Pulmonary artery endothelial cell (primary cell): ENCODE data around the gene RPS14. TPM values are rescaled to one million over a fixed set of nuclear protein-coding genes. Genes with fewer than 3 reads are reported as not detected.
"Not testable (repeated sequence)": the region's sequence is repeated elsewhere in the genome, so short reads cannot be mapped to it uniquely, and the experiment has no call there.

Experiments used
- DNase-seq: peaks from one replicate; pipeline ENCODE4 v3.0.0-alpha.2; 2011; ENCODE audit warnings: low read depth, low spot score
- total RNA-seq: library from RNA; depleted of rRNA; stranded (reverse); fragments of >200 nt; gene quantifications from 2 replicates; pipeline ENCODE4 v1.2.3, GENCODE V29; 2014

The RPS14 gene
- total RNA-seq, 1 donor from 2014 or later = 2,829 TPM

DNA sequence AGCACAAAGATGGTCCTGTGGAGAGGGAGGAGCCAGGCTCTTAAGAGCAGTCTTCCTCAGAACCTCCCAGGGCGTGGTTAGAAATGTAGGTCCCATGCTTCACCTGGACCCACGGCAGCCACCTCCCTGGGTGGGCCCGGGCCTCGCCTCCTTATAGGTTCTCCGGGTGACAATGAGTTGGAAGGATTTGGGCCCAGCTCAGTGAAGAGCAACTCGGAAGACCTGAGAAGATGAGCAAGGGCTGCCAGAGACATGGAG, 32.1 kb upstream of the RPS14 start:
- DNase-seq = no peak

- no peak for DNase-seq
These were observed 29.9 kb upstream of the RPS14 start for GRCh38 chr5:150479416-150479815.

DNA sequence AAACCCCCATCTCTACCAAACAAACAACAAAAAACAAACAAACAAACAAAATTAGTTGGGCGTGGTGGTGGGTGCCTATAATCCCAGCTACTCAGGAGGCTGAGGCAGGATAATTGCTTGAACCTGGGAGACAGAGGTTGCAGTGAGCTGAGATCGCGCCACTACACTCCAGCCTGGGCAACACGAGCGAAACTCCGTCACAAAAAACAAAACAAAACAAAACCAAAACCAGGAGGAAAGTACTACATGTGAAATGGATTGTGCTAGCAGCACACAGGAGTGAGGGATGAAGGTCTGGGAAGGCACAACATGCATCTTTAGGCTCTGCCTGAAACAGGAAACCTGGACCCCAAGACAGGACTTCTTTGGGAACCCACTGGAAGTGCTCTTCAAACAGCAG, 27.0 kb upstream of the RPS14 start:
- DNase-seq = not testable (repeated sequence)

GRCh38 chr5:150473673-150474358, 24.3 kb upstream of the RPS14 start:
- DNase-seq = no peak

GRCh38 chr5:150469718-150470469, 20.4 kb upstream of the RPS14 start:
- peak; percentile 41 for DNase-seq

DNA sequence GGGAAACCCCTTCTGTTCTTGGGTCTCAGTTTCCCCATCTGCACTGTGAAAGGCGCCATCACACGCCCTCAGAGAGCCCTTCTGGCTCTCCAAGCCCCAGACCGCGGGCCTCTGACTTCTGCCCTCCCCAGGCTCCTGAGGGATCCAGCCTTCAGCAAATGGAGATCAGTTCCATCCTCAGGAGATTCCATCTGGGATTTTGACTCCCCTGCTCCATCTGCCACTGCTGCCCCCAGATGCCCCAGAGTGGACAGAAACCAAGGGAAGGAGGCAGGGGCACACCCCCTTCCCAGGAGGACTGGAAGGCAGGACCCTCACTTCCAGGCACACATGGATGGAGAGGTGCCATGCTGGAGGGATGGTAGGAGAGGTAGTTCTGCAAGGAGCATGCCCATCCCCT, 18.7 kb upstream of the RPS14 start:
- no peak for DNase-seq

- no peak for DNase-seq
These were observed 16.4 kb upstream of the RPS14 start for GRCh38 chr5:150465927-150466326.

- no peak for DNase-seq
These were observed 15.0 kb upstream of the RPS14 start for GRCh38 chr5:150464554-150465012.

DNA sequence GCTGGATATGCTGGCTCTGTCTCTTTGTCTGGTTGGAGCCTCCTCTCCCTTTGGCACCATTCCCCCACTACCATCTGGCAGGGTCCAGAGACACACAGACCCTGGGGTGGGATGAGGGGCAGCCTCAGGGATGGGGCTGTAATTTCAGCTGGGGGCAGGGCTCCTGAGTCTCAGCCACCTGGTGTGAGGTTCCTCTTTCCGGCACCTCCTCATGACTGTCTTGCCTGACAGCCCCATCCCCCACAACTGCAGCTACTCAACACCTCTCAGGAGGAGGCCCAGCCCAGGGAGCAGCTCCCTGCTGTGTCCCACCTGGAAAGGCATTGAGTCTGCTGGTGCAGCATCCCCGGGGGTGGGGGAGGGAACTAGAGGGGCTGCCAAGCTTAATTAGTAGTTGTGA, 11.7 kb upstream of the RPS14 start:
- no peak for DNase-seq

DNA sequence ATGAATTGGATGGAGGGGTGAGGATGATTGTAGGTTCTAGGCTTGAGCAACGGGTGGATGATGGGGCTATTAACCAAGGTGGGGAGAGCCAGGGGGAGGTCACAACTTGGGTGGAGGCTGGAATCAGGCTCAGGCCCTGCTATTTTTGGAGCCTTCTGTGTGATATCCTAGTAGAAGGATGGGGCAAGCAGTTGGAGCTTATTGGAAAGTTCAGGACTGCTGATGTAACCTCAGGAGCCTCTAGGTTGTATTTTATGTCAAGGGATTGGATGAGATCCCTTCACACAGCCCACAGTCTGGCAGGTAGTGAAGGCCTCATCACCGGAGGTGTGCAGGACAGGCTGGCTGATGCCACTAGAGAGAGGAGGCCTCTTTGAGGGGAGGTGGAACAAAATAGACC, 11.2 kb upstream of the RPS14 start:
- no peak for DNase-seq

- no peak for DNase-seq
These were observed 9.4 kb upstream of the RPS14 start for GRCh38 chr5:150458802-150459557.

- DNase-seq = no peak
These were observed 8.2 kb upstream of the RPS14 start for GRCh38 chr5:150457562-150458240.

- no peak for DNase-seq
These were observed 7.6 kb upstream of the RPS14 start for GRCh38 chr5:150457121-150457520.

DNA sequence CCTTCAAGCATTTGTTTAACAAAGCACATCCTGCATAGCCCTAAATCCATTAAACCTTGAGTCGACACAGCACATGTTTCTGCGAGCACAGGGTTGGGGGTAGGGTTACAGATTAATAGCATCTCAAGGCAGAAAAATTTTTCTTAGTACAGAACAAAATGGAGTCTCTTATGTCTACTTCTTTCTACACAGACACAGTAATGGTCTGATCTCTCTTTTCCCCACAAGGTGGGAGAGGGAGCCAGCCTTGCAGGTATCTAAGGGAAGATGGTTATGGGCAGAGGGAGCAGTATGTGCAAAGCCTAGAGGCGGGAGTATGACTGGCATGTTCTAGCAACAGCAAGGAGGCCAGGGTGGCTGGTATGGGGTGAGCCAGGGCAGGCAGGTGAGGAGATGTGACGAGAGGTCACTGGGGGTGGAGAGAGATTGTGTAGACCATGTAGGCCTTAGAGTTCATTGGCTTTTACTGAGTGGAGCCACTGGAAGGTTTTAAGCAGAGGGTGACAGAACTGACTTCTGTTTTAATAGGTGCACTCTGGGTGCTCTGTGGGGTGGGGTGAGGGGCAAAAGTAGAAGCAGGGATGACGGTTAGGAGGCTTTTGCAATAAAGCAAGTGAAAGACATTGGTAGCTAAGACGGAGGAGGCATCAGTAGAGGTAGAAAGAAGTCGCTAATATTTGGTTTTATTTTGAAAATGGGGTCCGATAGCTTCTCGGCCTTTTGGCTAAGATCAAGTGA, 5.1 kb upstream of the RPS14 start:
- no peak for DNase-seq

DNA sequence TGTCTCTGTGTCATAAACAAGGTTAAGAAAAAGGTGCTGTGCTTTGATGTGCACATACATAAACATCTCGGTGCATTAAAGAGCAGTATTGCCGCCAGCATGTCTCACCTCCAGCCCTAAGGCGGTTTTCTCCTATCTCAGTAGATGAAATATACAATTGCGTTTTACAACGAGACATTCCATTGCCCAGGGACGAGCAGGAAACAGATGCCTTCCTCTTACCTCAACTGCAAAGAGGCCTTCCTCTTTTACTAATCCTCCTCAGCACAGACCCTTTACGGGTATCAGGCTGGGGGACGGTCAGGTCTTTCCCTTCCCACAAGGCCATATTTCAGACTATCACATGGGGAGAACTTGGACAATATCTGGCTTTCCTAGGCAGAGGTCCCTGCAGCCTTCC, 4.5 kb upstream of the RPS14 start:
- DNase-seq = not testable (repeated sequence)

DNA sequence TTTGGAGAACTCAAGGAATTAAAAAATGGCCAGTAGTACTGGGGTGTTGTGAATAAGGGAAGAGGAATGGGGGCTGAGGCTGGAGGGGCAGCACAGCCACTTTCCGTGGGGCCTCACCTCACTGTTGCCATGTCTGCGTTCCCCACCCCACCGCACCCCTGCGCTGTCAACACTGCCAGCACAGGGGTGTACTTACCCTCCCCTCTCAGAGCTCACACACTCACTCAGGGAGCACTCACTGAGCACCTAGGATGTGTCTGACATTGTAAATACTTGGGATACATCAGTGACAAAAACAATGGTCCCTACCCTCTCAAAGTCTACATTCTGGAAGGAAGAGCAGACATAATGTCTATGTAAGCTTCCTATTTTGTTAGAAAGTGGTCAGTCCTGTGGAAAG, 3.4 kb upstream of the RPS14 start:
- DNase-seq = no peak

GRCh38 chr5:150451594-150451993, 2.1 kb upstream of the RPS14 start:
- no peak for DNase-seq

DNA sequence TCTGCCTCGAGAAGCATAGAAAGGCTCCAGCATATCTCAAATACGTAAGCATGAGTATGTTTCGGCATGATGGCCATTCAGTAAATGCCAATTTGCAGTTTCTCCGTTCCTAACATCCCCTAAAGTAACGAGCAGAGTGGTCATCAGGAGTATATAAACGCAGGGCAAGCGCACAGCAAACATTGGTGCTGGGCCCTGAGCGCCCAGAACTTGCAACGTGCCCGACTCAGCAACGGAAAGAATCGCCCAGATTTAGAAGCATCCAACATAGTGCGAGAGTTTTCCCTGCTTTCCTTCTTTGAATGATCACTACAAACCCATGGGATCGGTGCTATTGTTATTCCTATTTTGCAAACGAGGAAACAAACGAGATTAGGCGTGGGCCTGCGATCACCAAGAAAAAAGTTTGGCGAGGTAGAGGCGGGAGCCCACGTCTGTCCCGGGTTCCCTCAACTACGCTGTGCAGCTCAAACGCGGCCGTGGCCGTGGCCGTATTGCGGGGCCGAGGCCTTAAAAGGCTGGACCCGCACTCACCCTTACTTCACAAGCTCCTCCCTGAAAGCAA, 505 bp downstream of the RPS14 start:
- DNase-seq = no peak

- DNase-seq = no peak
These were observed 1.2 kb downstream of the RPS14 start for GRCh38 chr5:150448334-150448733.

GRCh38 chr5:150447188-150447587, 2.4 kb downstream of the RPS14 start:
- no peak for DNase-seq

DNA sequence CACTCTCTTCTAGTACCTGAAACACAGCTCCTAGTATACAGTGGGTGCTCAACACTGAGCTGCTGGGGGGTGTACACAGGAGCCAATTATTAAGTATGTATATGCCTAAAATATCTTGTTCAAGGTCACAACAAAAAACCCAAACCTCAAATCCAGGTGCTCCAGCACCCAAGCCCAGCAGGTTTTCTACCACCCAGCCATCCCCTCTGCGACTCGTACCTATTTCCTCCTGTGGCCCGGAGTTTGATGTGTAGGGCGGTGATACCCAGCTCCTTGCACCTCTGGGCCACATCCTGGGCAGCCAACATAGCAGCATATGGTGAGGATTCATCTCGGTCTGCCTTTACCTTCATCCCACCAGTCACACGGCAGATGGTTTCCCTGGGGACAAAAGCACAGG, 3.0 kb downstream of the RPS14 start:
- DNase-seq = no peak
